Measurements from ENCODE around the gene CSPG4.

DNA sequence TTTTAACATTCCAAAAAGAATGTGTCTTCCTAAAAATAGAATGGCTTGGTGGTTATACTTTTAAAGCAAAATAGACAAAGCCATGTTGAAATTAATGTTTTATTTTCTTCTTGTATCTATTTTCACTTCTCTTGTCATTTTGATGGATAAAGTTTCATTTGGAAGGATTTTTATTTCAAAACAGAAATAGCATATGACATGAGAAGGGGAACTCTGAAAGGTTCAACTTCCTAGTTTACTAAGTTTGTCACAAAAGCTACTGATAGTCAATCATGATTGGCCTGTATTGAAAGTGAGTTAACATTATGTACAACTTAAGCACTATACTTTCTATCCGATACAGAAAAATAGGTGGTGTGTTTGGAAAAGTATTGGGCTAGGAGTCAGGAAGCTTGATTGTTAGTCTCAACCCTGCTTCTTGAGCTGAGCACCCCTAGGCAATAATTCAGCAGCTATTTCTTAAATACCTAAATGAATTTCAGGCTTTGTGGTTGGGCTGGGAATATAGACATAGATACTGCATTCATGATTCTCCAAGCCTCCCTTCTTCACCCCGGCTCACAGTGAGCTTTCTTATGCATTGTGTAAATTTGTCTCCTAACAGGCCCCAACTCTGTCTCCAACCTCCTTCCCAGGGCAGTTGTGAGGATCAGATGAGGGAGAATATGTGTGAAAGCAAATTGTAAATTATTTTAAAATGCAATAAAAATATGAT is 46.9 kb upstream of the CSPG4 start:
- TF ChIP-seq, protein P1, sequence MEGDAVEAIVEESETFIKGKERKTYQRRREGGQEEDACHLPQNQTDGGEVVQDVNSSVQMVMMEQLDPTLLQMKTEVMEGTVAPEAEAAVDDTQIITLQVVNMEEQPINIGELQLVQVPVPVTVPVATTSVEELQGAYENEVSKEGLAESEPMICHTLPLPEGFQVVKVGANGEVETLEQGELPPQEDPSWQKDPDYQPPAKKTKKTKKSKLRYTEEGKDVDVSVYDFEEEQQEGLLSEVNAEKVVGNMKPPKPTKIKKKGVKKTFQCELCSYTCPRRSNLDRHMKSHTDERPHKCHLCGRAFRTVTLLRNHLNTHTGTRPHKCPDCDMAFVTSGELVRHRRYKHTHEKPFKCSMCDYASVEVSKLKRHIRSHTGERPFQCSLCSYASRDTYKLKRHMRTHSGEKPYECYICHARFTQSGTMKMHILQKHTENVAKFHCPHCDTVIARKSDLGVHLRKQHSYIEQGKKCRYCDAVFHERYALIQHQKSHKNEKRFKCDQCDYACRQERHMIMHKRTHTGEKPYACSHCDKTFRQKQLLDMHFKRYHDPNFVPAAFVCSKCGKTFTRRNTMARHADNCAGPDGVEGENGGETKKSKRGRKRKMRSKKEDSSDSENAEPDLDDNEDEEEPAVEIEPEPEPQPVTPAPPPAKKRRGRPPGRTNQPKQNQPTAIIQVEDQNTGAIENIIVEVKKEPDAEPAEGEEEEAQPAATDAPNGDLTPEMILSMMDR (IDR thresholded peaks at IDR 0.05; ENCODE audit: insufficient read depth, low read length) = no peak
- TF ChIP-seq GABPA (IDR thresholded peaks at IDR 0.05; ENCODE audit: low read depth) (no peak), POLR2AphosphoS5 (IDR thresholded peaks at IDR 0.05; ENCODE audit: low read depth) (no peak)
- TF ChIP-seq, protein P2, sequence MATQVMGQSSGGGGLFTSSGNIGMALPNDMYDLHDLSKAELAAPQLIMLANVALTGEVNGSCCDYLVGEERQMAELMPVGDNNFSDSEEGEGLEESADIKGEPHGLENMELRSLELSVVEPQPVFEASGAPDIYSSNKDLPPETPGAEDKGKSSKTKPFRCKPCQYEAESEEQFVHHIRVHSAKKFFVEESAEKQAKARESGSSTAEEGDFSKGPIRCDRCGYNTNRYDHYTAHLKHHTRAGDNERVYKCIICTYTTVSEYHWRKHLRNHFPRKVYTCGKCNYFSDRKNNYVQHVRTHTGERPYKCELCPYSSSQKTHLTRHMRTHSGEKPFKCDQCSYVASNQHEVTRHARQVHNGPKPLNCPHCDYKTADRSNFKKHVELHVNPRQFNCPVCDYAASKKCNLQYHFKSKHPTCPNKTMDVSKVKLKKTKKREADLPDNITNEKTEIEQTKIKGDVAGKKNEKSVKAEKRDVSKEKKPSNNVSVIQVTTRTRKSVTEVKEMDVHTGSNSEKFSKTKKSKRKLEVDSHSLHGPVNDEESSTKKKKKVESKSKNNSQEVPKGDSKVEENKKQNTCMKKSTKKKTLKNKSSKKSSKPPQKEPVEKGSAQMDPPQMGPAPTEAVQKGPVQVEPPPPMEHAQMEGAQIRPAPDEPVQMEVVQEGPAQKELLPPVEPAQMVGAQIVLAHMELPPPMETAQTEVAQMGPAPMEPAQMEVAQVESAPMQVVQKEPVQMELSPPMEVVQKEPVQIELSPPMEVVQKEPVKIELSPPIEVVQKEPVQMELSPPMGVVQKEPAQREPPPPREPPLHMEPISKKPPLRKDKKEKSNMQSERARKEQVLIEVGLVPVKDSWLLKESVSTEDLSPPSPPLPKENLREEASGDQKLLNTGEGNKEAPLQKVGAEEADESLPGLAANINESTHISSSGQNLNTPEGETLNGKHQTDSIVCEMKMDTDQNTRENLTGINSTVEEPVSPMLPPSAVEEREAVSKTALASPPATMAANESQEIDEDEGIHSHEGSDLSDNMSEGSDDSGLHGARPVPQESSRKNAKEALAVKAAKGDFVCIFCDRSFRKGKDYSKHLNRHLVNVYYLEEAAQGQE (IDR thresholded peaks at IDR 0.05; ENCODE audit: insufficient replicate concordance, low read depth) = no peak
